Esophagus squamous epithelium (tissue), 4 donors: ENCODE measurements around the gene NFKBIE.

ENCODE experiments used
- POLR2A ChIP-seq, 4 donors: fragments of 450-650 bp; IDR thresholded peaks; one replicate each; pipeline ENCODE4 v1.6.1; 2017; ENCODE audit warnings: antibody characterized with exemption in 4 of 4, mild to moderate bottlenecking in 4 of 4, moderate library complexity in 3 of 4
- TF ChIP-seq, protein P1 (sequence below), 6 experiments: fragments of 450-650 bp in 4 of 6; fragments of 200-600 bp in 2 of 6; sonication (generic) in 2 of 6; IDR thresholded peaks; one replicate each; pipeline ENCODE4 v1.5.1; 2016 to 2019; ENCODE audit warnings: antibody characterized with exemption in 6 of 6, mild to moderate bottlenecking in 4 of 6, moderate library complexity in 4 of 6

DNA sequence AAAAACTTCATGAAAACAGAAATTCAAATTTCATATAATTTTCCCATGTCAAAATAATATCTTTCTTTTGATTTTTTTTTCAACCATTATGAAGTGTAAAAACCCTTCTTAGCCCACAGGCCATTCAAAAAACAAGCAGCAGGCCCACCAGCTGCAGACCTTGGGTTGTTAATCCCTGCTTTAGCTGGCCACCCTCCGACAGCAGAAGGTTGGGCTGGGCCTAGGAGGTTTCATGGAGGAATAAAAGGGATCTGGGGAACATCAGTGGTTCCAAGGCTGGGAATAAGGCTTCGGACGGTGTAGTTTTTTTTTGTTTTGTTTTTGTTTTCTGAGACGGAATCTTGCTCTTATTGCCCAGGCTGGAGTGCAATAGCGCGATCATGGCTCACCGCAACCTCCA, 22.0 kb downstream of the NFKBIE start:
- TF ChIP-seq, protein P1, sequence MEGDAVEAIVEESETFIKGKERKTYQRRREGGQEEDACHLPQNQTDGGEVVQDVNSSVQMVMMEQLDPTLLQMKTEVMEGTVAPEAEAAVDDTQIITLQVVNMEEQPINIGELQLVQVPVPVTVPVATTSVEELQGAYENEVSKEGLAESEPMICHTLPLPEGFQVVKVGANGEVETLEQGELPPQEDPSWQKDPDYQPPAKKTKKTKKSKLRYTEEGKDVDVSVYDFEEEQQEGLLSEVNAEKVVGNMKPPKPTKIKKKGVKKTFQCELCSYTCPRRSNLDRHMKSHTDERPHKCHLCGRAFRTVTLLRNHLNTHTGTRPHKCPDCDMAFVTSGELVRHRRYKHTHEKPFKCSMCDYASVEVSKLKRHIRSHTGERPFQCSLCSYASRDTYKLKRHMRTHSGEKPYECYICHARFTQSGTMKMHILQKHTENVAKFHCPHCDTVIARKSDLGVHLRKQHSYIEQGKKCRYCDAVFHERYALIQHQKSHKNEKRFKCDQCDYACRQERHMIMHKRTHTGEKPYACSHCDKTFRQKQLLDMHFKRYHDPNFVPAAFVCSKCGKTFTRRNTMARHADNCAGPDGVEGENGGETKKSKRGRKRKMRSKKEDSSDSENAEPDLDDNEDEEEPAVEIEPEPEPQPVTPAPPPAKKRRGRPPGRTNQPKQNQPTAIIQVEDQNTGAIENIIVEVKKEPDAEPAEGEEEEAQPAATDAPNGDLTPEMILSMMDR (IDR thresholded peaks at IDR 0.05), result no peak
- TF ChIP-seq POLR2A (IDR thresholded peaks at IDR 0.05), result no peak
